Thyroid gland (tissue), 4 donors: ENCODE results near the gene MACROH2A1.

Source experiments
- CTCF ChIP-seq, 6 experiments: fragments of 200-600 bp in 3 of 6; fragments of 450-650 bp in 3 of 6; sonication (generic) in 3 of 6; IDR thresholded peaks; one replicate each; pipeline ENCODE4 v1.5.1; 2016 to 2019; ENCODE audit warnings: antibody characterized with exemption in 6 of 6, mild to moderate bottlenecking in 2 of 6, inconsistent platforms in 1 of 6, moderate library complexity in 1 of 6
- POLR2A ChIP-seq, 2 donors: fragments of 450-650 bp; IDR thresholded peaks; one replicate each; pipeline ENCODE4 v1.6.1; 2017; ENCODE audit warnings: antibody characterized with exemption in 2 of 2, mild to moderate bottlenecking in 2 of 2, moderate library complexity in 1 of 2

DNA sequence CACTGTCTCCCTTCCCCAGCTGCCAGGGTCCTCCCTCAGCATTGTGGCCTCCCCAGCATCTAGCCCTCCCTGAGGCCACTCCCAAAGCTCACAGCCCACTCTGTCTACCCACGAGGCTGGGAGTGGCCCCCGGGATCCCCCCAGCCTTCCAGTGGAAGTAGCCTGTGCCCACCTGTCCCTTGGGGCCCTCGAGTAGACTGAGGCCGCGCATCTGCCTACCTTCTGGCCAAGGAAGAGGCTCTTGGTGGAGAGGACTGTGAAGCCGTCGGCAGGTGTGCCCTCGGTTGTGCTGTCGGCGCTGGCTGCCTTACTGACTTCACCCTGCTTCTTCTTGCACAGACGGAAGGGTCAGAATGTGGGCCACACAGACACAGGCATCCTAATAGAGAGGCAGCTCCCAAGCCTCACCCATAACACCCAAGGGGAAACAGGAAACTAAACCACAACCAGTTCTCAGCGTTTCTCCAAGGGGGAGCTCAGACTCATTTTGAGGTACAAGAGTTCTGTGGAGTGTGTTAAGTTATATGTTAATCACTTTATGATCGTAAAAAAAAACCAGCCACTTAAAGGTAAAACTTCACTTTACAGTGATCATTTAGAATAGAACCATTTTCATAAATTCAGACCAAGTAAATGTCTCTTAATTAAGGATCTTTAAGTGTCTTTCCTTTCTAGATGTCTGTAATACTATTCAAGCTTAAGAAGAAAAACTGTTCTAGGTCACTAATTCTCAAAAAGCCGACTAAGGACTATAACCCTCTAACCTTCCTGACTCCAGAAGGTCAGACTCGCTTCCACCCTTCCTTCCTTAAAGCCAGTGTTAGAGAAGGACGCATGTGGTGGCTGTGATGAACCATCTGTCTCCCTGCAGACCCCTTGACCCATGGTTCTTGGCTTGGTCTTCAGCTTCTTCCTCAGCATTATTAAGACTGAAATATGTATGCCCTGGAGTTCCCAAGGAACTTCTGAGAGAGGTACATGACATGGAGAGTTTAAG lies 38.5 kb downstream of the MACROH2A1 start:
- TF ChIP-seq CTCF (IDR thresholded peaks at IDR 0.05), result no peak
- TF ChIP-seq POLR2A (IDR thresholded peaks at IDR 0.05), result no peak
